Endothelial cell of umbilical vein (primary cell): ENCODE data around the gene CEP104. TPM values are rescaled to one million over a fixed set of nuclear protein-coding genes. Genes with fewer than 3 reads are reported as not detected.

Source experiments
- BruUV-seq: library from RNA; stranded (reverse); fragments of 400-500 nt; replicated peaks from 2 replicates; lab custom pipeline; 2021; lab: Mats Ljungman, UMichigan
- CTCF ChIA-PET: fragments of 300-600, 350-600 bp; sonication (Branson Sonifier 250); formaldehyde crosslinking; loops from one replicate; lab custom pipeline; 2021; ENCODE audit warnings: antibody characterized with exemption, inconsistent platforms; lab: Charles Lee
- POLR2A ChIA-PET: fragments of 300-600, 350-600 bp; sonication (Branson Sonifier 250); formaldehyde crosslinking; loops from one replicate; lab custom pipeline; 2021; ENCODE audit warnings: antibody characterized with exemption, inconsistent platforms; lab: Charles Lee
- DNase-seq: peaks from one replicate; pipeline ENCODE4 v3.0.0-alpha.2; 2011; ENCODE audit warnings: low read depth, low spot score
- FAIRE-seq: peaks from 2 replicates; lab custom pipeline; 2011; peaks lifted over from hg19 to GRCh38; lab: Jason Lieb, UNC
- H2AFZ ChIP-seq: 2 replicates; pipeline ENCODE4 v1.6.0; 2012; ENCODE audit warnings: low read depth, low read length, control low read depth, inconsistent platforms
- H3K27ac ChIP-seq: 2 replicates; pipeline ENCODE4 v1.5.1; 2011; ENCODE audit warnings: low read depth, mild to moderate bottlenecking, control low read depth, low read length, moderate library complexity; ENCODE audit not compliant: insufficient read depth
- H3K27me3 ChIP-seq, 2 experiments: 2 replicates each; pipeline versions ENCODE4 v1.6.0 to v1.6.1; 2011; ENCODE audit warnings: low read length in 2 of 2, mixed read lengths in 1 of 2; ENCODE audit not compliant: control insufficient read depth in 2 of 2, insufficient read depth in 2 of 2
- H3K36me3 ChIP-seq, 2 experiments: 2 replicates in 1 of 2; 3 replicates in 1 of 2; pipeline ENCODE4 v1.5.1; 2011; ENCODE audit warnings: low read length in 2 of 2, mild to moderate bottlenecking in 1 of 2, moderate library complexity in 1 of 2; ENCODE audit not compliant: control insufficient read depth in 2 of 2, insufficient read depth in 2 of 2; ENCODE audit errors: extremely low read depth in 1 of 2
- H3K4me1 ChIP-seq: 3 replicates; pipeline ENCODE4 v1.5.1; 2011; ENCODE audit warnings: mild to moderate bottlenecking, low read length; ENCODE audit not compliant: control insufficient read depth, insufficient read depth; ENCODE audit errors: extremely low read depth
- H3K4me2 ChIP-seq: 2 replicates; pipeline ENCODE4 v1.6.1; 2011; ENCODE audit warnings: low read length, control low read depth, mixed read lengths; ENCODE audit not compliant: insufficient read depth
- H3K4me3 ChIP-seq, 3 experiments: fragments of 200-600 bp in 1 of 3; sonication (generic), shearing (Covaris generic) in 1 of 3; replicated peaks in 1 of 3; 2 replicates each; pipeline ENCODE4 v1.5.1; 2011 to 2016; ENCODE audit warnings: control low read depth in 3 of 3, low read length in 3 of 3, mild to moderate bottlenecking in 2 of 3, inconsistent platforms in 1 of 3, low read depth in 1 of 3, moderate library complexity in 1 of 3; ENCODE audit not compliant: insufficient read depth in 1 of 3
- H3K79me2 ChIP-seq: 2 replicates; pipeline ENCODE4 v1.6.0; 2012; ENCODE audit warnings: low read length, inconsistent platforms; ENCODE audit not compliant: control insufficient read depth, insufficient read depth
- H3K9ac ChIP-seq: replicated peaks from 2 replicates; pipeline ENCODE3; 2011; ENCODE audit warnings: low read length, control low read depth; ENCODE audit not compliant: insufficient read depth; ENCODE audit errors: extremely low read depth
- H3K9me1 ChIP-seq: replicated peaks from 3 replicates; pipeline ENCODE4 v1.6.0; 2011; ENCODE audit warnings: mild to moderate bottlenecking, low read length; ENCODE audit not compliant: control insufficient read depth, insufficient read depth; ENCODE audit errors: extremely low read depth
- H3K9me3 ChIP-seq: replicated peaks from 2 replicates; pipeline ENCODE4 v1.5.1; 2012; ENCODE audit warnings: low read length, inconsistent platforms; ENCODE audit not compliant: control insufficient read depth, insufficient read depth
- H4K20me1 ChIP-seq: replicated peaks from 2 replicates; pipeline ENCODE3; 2011; ENCODE audit warnings: mild to moderate bottlenecking, low read length; ENCODE audit not compliant: control insufficient read depth, insufficient read depth; ENCODE audit errors: extremely low read depth
- CTCF ChIP-seq, 2 donors: IDR thresholded peaks; 1 replicate in 1 of 2; 2 replicates in 1 of 2; pipeline ENCODE4 v1.5.1; 2011; ENCODE audit warnings: low read length in 2 of 2, mild to moderate bottlenecking in 2 of 2, moderate library complexity in 2 of 2, control low read depth in 1 of 2, inconsistent platforms in 1 of 2, low read depth in 1 of 2; ENCODE audit not compliant: insufficient read depth in 1 of 2; ENCODE audit errors: extremely low read depth in 1 of 2
- EZH2 ChIP-seq: IDR thresholded peaks from 2 replicates; pipeline ENCODE4 v1.6.1; 2012; ENCODE audit warnings: borderline replicate concordance, low read depth, mild to moderate bottlenecking, moderate library complexity, low read length, inconsistent platforms; ENCODE audit not compliant: severe bottlenecking
- FOS ChIP-seq: IDR thresholded peaks from 2 replicates; pipeline ENCODE4 v1.6.1; 2011; ENCODE audit warnings: mild to moderate bottlenecking, low read length, moderate library complexity, borderline replicate concordance; ENCODE audit not compliant: insufficient read depth
- GATA2 ChIP-seq: IDR thresholded peaks from 2 replicates; pipeline ENCODE4 v1.7.0; 2011; ENCODE audit warnings: low read depth, mild to moderate bottlenecking, moderate library complexity, mixed read lengths, low read length; ENCODE audit not compliant: insufficient read length, insufficient read depth
- JUN ChIP-seq: IDR thresholded peaks from 2 replicates; pipeline ENCODE4 v1.6.1; 2011; ENCODE audit warnings: borderline replicate concordance, low read depth; ENCODE audit not compliant: insufficient read length, insufficient read depth
- MAX ChIP-seq: IDR thresholded peaks from 2 replicates; pipeline ENCODE4 v1.6.1; 2011; ENCODE audit not compliant: insufficient read depth, insufficient read length
- MYC ChIP-seq: IDR thresholded peaks from one replicate; pipeline ENCODE4 v1.6.1; 2011; ENCODE audit warnings: mild to moderate bottlenecking, low read depth, low read length
- POLR2A ChIP-seq: IDR thresholded peaks from 2 replicates; pipeline ENCODE4 v1.6.1; 2012; ENCODE audit warnings: low read depth, mild to moderate bottlenecking, control low read depth, low read length
- POLR2AphosphoS5 ChIP-seq: IDR thresholded peaks from 2 replicates; pipeline ENCODE4 v1.6.1; 2012; ENCODE audit warnings: low read depth, mild to moderate bottlenecking, control low read depth, low read length, moderate library complexity; ENCODE audit not compliant: insufficient read depth
- dilution Hi-C: fragments of 300-500 bp; cut with MboI; formaldehyde crosslinking; loops from one replicate; pipeline ENCODE4 v1.15.0; 2019; ENCODE audit warnings: low sequenced_read_pairs; ENCODE audit not compliant: extremely low pct_ligation_motif_present
- intact Hi-C: fragments of 100-400 bp; cut with micrococcal nuclease; formaldehyde crosslinking; loops from one replicate; pipeline ENCODE4 v1.10.0; 2022
- polyA plus RNA-seq, 4 experiments: library from polyadenylated mRNA; depleted of rRNA in 3 of 4; stranded (reverse) in 3 of 4; unstranded in 1 of 4; fragments of >200 nt; gene quantifications; 2 replicates each; pipeline versions ENCODE4 v1.2.1 to v1.2.3, GENCODE V29; 2011 to 2012; ENCODE audit warnings: missing spikeins in 1 of 4
- total RNA-seq: library from RNA; stranded (reverse); gene quantifications from 2 replicates; pipeline ENCODE4 v1.2.3, GENCODE V29; 2021

The CEP104 gene
- total and polyA plus RNA-seq, 2 donors (not counting 3 experiments of a cell fraction or from before 2014, with no cell fraction given): 12.4 to 43.0 TPM

- TF ChIP-seq JUN (no peak), MYC (no peak), CTCF (IDR thresholded peaks at IDR 0.05; ENCODE audit: extremely low read depth in 1 of 2, insufficient read depth in 1 of 2, low read depth in 1 of 2, low read length in 2 of 2) (no peak), MAX (no peak), FOS (no peak), EZH2 (no peak), POLR2AphosphoS5 (no peak), POLR2A (no peak), GATA2 (no peak)
- Histone ChIP-seq H2AFZ (no peak overlapping the region), H3K4me1 (peaks cover 12% of the 10 kb centered on the region), H3K4me2 (no peak overlapping the region), H3K36me3 (peaks cover 7 to 9% of the 10 kb centered on the region in 2 experiments), H3K9me3 (no peaks in the 10 kb centered on the region), H3K27ac (no peak overlapping the region), H3K79me2 (peaks cover 66% of the 10 kb centered on the region), H3K9me1 (no peaks in the 10 kb centered on the region), H3K4me3 (no peak overlapping the region), H3K9ac (no peak overlapping the region), H4K20me1 (no peaks in the 10 kb centered on the region), H3K27me3 (no peaks in the 10 kb centered on the region)
- DNase-seq (no peak), FAIRE-seq (no peak)
- intact Hi-C loops (no loop called here), dilution Hi-C loops (no loop called here)
- CTCF ChIA-PET: no interaction called here
- BruUV-seq: no TSS peak
- POLR2A ChIA-PET: no interaction called here
These were observed 38.4 kb upstream of the CEP104 start for GRCh38 chr1:3895279-3895950.
